GM12874 (cell line): ENCODE measurements around the gene ARHGAP10.

ENCODE experiments used
- TF ChIP-seq, protein P1 (sequence below): IDR thresholded peaks from 2 replicates; pipeline ENCODE4 v1.5.1; 2011; ENCODE audit warnings: low read depth, mild to moderate bottlenecking, control low read depth, low read length, moderate library complexity; ENCODE audit not compliant: insufficient read depth

The ARHGAP10 gene

GRCh38 chr4:147840838-147841738, 109.2 kb downstream of the ARHGAP10 start:
- TF ChIP-seq, protein P1, sequence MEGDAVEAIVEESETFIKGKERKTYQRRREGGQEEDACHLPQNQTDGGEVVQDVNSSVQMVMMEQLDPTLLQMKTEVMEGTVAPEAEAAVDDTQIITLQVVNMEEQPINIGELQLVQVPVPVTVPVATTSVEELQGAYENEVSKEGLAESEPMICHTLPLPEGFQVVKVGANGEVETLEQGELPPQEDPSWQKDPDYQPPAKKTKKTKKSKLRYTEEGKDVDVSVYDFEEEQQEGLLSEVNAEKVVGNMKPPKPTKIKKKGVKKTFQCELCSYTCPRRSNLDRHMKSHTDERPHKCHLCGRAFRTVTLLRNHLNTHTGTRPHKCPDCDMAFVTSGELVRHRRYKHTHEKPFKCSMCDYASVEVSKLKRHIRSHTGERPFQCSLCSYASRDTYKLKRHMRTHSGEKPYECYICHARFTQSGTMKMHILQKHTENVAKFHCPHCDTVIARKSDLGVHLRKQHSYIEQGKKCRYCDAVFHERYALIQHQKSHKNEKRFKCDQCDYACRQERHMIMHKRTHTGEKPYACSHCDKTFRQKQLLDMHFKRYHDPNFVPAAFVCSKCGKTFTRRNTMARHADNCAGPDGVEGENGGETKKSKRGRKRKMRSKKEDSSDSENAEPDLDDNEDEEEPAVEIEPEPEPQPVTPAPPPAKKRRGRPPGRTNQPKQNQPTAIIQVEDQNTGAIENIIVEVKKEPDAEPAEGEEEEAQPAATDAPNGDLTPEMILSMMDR = no peak

DNA sequence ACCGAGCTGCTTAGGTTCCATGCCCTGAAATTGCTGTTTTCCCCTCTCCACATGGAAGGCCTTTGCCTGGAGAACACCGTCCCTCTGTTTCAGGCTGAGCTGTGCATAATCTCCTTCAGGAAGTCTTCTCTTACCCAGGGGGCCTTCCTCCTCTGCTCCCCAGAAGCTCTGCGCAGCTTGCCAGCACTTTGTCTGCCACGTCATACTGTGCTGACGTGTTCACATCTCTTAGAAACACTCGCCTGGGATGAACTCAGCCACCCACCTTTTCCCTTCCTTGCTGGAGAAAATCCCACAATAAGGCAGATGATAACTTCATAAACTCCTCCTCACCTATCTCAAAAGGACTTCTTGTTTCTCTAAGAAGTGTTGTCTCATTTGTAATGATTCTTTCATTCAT, 110.7 kb downstream of the ARHGAP10 start:
- TF ChIP-seq, protein P1 = no peak

DNA sequence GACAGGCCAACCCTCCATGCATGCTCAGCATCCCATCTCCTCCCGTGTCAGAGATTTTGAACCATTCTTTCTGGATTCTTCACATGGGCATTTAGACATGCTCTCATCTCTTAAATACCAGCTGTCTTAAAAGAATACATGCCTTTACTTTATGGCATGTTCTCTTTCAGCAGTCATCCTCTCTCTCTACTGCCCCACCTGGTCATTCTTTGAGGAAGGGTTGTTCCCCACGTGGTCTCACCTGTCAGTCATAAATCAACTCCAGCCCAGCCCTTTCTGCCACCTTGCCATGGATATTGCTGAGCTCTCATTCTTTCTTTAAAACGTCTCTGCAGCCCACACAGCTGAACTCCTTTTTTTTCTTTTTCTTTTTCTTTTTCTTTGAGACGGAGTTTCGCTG, 111.3 kb downstream of the ARHGAP10 start:
- TF ChIP-seq, protein P1 = peak; percentile 27; the same call in 1 of the 2 replicates

GRCh38 chr4:147844781-147845180, 112.9 kb downstream of the ARHGAP10 start:
- TF ChIP-seq, protein P1 = no peak

DNA sequence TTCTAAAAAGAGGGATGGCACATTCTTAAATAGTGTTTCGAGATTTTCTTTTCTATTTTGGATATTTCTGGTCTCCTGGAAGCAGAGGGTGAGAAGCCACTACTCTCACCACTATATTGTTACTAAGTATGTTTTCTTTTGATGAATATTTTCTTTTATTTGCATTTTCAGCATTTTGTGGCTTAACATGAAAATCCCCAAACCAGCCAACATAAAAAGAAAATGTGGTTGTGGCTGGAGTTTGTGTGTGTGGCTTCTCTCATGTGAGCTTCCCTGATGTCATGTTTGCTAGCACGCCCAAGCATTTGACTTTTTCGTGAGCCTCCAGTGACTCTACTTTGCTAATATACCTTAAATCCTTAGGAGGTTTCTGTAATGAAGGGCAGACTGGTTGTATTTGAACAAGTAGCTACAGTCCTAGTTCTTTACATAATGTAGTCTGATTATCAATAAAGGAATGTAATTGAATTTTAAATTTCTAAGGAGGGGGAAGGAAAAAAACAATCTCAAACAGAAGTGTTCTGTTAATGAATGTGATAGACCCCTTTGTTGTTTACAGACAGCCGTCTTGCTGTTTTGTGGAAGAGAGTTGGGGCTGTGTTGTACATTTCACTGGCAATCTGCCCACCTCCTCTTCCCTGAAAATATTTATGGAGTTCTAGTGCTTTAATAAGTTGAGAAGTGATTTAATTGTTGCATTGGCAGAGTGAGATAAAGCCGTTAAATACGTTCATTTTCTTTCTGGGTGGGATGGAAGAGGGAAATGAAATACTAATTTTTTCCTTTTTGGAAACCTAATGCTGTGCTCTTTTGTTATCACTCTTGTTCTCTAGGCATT, 114.6 kb downstream of the ARHGAP10 start:
- TF ChIP-seq, protein P1 = no peak

DNA sequence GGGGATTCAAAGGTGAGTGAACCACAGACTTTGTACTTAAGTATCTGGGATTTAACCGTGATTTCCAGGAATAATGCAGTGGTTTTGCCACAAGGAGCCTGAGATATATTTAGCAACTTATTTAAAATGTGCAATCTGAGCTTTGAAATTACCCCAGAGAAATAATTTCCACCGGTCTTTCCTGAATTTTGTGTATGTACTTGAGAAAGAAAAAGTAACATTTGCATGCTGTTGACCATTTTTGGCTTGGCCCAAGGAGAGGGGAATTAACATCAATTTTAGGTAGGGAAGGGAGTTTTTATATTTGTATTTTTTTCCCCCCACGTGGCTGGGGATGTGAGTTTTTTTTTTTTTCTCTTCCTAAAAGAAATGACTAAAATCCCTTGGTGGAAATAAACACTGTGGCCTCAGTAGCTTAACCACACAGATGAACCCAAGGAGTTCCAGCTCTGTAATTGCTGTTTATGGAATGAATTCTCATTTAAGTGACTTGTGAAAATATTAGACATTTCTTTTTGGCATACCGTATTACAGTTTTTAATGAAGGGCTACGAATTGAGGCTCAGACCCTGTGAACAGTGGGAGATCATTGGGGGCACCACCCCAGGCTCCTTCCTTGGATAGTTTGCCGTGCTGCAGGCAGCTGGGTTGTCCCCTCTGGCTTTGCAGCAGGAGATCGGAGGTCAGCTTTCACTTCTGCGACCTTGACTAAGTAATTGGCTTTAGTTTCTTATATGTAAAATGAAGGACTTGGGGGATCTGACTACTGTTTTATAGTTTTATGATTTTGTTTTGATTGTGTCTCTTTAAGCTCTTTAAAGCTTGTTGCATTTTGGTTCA, 116.1 kb downstream of the ARHGAP10 start:
- TF ChIP-seq, protein P1 = no peak
